Measurements from ENCODE around the gene FLNB. TPM values are rescaled to one million over a fixed set of nuclear protein-coding genes. Genes with fewer than 3 reads are reported as not detected.

The FLNB gene
- total and polyA plus RNA-seq, 2 of the 8 experiments (the other 6 are each of a cell fraction or from before 2014, with no cell fraction given), result 72.3 to 118 TPM

GRCh38 chr3:58116985-58117384 lies 108.8 kb downstream of the FLNB start:
- Histone ChIP-seq H4K8ac (ENCODE audit: extremely low read depth, insufficient read depth, low read length) (no peak overlapping the region), H2AFZ (ENCODE audit: low read length) (no peak overlapping the region)

More at GRCh38 chr3:58116985-58117384, 108.8 kb downstream of the FLNB start:
- Histone ChIP-seq H3K36me3 (ENCODE audit: control insufficient read depth in 2 of 4, insufficient read depth in 4 of 4, low read length in 3 of 4) (peaks cover 17 to 64% (median 42%) of the 10 kb centered on the region in 4 experiments; a peak in 7 of 8 replicates), H3K18ac (ENCODE audit: extremely low read depth, low read length) (no peak overlapping the region), H2BK120ac (replicated peaks; ENCODE audit: low read depth, low read length) (no peak overlapping the region), H4K20me1 (replicated peaks in 1 of 2; ENCODE audit: control insufficient read depth in 1 of 2, insufficient read depth in 2 of 2, low read length in 2 of 2) (peaks cover 2 to 3% of the 10 kb centered on the region in 2 experiments), H4K91ac (replicated peaks; ENCODE audit: insufficient read length, low read length) (no peak overlapping the region), H3K14ac (ENCODE audit: insufficient read length) (no peak overlapping the region), H3K23ac (ENCODE audit: insufficient read length) (no peak overlapping the region), H2BK12ac (ENCODE audit: low read depth, low read length) (no peak overlapping the region), H2BK5ac (ENCODE audit: low read depth, low read length) (no peak overlapping the region), H2BK15ac (ENCODE audit: low read length) (no peak overlapping the region), H3K56ac (replicated peaks; ENCODE audit: insufficient read length, low read depth, low read length) (no peak overlapping the region), H3K4me1 (replicated peaks in 1 of 4; ENCODE audit: control insufficient read depth in 3 of 4, insufficient read depth in 4 of 4, low read length in 3 of 4) (no peaks in the 10 kb centered on the region), H3K27me3 (replicated peaks in 1 of 4; ENCODE audit: control insufficient read depth in 3 of 4, extremely low read depth in 1 of 4, insufficient read depth in 3 of 4, low read length in 3 of 4) (no peaks in the 10 kb centered on the region), H3K27ac (ENCODE audit: low read depth, low read length) (no peak overlapping the region), H3K79me2 (ENCODE audit: control insufficient read depth in 1 of 2, insufficient read depth in 2 of 2, low read length in 2 of 2) (no peaks in the 10 kb centered on the region), H3K23me2 (ENCODE audit: low read depth, low read length) (no peaks in the 10 kb centered on the region), H4K5ac (ENCODE audit: insufficient read length, low read depth, low read length) (no peak overlapping the region), H2BK20ac (ENCODE audit: low read length) (no peak overlapping the region), H3K4me3 (ENCODE audit: extremely low read depth in 1 of 4, insufficient read depth in 2 of 4, low read depth in 3 of 4, low read length in 4 of 4) (no peak overlapping the region), H3K4me2 (ENCODE audit: insufficient read depth in 1 of 2, low read depth in 2 of 2, low read length in 2 of 2) (no peak overlapping the region), H3K9me3 (ENCODE audit: insufficient read depth in 2 of 2, low read depth in 1 of 2, low read length in 1 of 2) (no peaks in the 10 kb centered on the region), H3K79me1 (ENCODE audit: low read depth, low read length) (peaks cover 6% of the 10 kb centered on the region), H3K4ac (replicated peaks; ENCODE audit: insufficient read length, low read depth, low read length) (no peak overlapping the region), H3K9ac (replicated peaks in 1 of 4; ENCODE audit: extremely low read depth in 1 of 4, low read depth in 3 of 4, low read length in 3 of 4) (no peak overlapping the region), H2AK5ac (ENCODE audit: low read depth, low read length) (no peak overlapping the region)
- DNase-seq (ENCODE audit: low read depth in 1 of 2, low spot score in 2 of 2) (no peak), FAIRE-seq (no peak)
- POLR2A ChIA-PET (ENCODE audit: partially characterized antibody), result interaction anchor here (0.5 kb wide), 1 partner anchor 49 kb away, joined by 3 read pairs; no protein-coding TSS in a partner anchor
- 78% methylated on average over 4 of the region's 4 CpGs; no CpG with 5 or more reads in 1 of the 2 experiments for WGBS, 2 experiments (ENCODE audit: extremely low coverage in 1 of 2, insufficient coverage in 1 of 2, insufficient read length in 1 of 2, insufficient replicate concordance in 2 of 2, low coverage in 1 of 2, low lambda C conversion rate in 2 of 2, missing lambda C conversion rate in 1 of 2)
- CTCF ChIA-PET (ENCODE audit: partially characterized antibody), result interaction anchor here (0.7 to 2.2 kb wide), 5 partner anchors 16 to 237 kb away, joined by 3 to 6 read pairs (median 4); no protein-coding TSS in a partner anchor
- TF ChIP-seq SP2 (IDR thresholded peaks at IDR 0.05; ENCODE audit: low read length) (no peak), E2F6 (IDR thresholded peaks at IDR 0.05) (no peak), KDM4A (IDR thresholded peaks at IDR 0.05; ENCODE audit: low read depth, low read length, severe bottlenecking) (no peak)
